Bronchial epithelial cell (primary cell): ENCODE measurements around the gene EML6. TPM values are rescaled to one million over a fixed set of nuclear protein-coding genes. Genes with fewer than 3 reads are reported as not detected.

Experiments used
- DNase-seq: peaks from one replicate; pipeline ENCODE4 v3.0.0-alpha.2; 2010; ENCODE audit warnings: low read depth
- FAIRE-seq: peaks from 2 replicates; lab custom pipeline; 2011; peaks lifted over from hg19 to GRCh38; lab: Jason Lieb, UNC
- H3K27me3 ChIP-seq: 2 replicates; pipeline ENCODE4 v1.5.1; 2011; ENCODE audit warnings: low read length; ENCODE audit not compliant: control insufficient read depth, insufficient read depth
- H3K36me3 ChIP-seq: 2 replicates; pipeline ENCODE4 v1.5.1; 2011; ENCODE audit warnings: low read length; ENCODE audit not compliant: control insufficient read depth, insufficient read depth
- H3K4me3 ChIP-seq: 2 replicates; pipeline ENCODE4 v1.5.1; 2011; ENCODE audit warnings: mild to moderate bottlenecking, low read depth, low read length, control low read depth
- total RNA-seq: library from RNA; depleted of rRNA; stranded (reverse); fragments of >200 nt; gene quantifications from 2 replicates; pipeline ENCODE4 v1.2.1, GENCODE V29; 2014
- TF ChIP-seq, protein P1 (sequence below): IDR thresholded peaks from 2 replicates; pipeline ENCODE4 v1.5.1; 2011; ENCODE audit warnings: mild to moderate bottlenecking, moderate library complexity, low read length, control low read depth, inconsistent platforms; ENCODE audit not compliant: insufficient read depth, severe bottlenecking

EML6 gene
- total RNA-seq, 1 donor from 2014 or later, result 0.53 TPM

DNA sequence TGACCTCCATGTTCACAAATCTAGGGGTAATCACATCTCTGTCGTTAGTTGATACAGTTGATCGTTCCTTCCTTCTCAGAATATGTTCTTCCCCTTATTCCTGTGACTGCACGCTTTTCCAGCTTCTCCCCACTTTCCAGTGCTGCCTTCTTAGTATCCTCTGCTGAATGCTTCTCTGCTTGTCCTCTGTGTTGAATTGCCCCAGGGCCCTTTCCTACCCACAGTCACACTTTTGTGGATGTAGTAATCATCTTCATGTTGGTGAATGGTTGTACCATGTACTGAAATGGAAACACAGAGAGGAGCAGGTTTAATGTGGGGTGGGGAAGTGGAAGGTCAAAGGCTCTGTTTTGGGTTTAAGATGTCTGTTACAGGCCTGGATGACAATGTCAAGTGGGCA lies 47.2 kb downstream of the EML6 start:
- Histone ChIP-seq H3K27me3 (no peaks in the 10 kb centered on the region), H3K36me3 (no peaks in the 10 kb centered on the region), H3K4me3 (no peak overlapping the region)
- TF ChIP-seq, protein P1, sequence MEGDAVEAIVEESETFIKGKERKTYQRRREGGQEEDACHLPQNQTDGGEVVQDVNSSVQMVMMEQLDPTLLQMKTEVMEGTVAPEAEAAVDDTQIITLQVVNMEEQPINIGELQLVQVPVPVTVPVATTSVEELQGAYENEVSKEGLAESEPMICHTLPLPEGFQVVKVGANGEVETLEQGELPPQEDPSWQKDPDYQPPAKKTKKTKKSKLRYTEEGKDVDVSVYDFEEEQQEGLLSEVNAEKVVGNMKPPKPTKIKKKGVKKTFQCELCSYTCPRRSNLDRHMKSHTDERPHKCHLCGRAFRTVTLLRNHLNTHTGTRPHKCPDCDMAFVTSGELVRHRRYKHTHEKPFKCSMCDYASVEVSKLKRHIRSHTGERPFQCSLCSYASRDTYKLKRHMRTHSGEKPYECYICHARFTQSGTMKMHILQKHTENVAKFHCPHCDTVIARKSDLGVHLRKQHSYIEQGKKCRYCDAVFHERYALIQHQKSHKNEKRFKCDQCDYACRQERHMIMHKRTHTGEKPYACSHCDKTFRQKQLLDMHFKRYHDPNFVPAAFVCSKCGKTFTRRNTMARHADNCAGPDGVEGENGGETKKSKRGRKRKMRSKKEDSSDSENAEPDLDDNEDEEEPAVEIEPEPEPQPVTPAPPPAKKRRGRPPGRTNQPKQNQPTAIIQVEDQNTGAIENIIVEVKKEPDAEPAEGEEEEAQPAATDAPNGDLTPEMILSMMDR, result no peak
- DNase-seq (peak; percentile 24), FAIRE-seq (no peak)

DNA sequence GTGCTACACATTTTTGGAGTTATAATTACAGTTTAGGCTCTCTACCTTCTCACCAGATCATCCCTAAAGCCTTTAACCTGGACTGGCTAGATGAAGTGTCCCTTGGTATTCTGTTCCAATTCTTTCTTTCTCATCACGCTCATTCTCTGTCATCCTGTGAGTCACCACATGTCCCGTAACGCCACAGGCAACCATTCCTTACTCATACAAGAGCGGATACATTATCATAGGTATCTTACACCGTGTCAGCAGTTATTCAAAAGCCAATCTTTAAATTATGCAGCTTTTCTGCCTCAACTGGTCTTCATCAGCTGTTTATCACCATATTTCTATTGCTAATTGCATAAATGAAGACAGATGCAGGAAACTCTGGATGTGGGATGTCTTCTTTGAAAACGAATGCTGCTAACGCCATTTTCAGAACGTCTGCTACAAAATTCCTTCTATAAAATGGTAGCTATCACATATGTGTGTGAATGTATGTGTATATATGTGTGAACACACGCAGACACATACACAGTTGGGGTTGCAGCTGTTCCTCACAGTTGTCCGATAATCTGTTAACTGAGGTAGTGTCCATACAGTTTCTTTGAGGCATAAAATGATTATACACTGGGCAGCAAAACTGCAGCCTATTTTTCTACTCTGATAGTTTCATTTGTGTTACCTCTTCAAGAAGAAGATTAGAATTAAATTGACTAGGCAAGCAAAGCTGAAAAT lies 47.9 kb downstream of the EML6 start:
- TF ChIP-seq, protein P1, result no peak
- Histone ChIP-seq H3K36me3 (no peaks in the 10 kb centered on the region), H3K27me3 (no peaks in the 10 kb centered on the region), H3K4me3 (no peak overlapping the region)
- peak; percentile 92 for DNase-seq
- peak; percentile 94 for FAIRE-seq

DNA sequence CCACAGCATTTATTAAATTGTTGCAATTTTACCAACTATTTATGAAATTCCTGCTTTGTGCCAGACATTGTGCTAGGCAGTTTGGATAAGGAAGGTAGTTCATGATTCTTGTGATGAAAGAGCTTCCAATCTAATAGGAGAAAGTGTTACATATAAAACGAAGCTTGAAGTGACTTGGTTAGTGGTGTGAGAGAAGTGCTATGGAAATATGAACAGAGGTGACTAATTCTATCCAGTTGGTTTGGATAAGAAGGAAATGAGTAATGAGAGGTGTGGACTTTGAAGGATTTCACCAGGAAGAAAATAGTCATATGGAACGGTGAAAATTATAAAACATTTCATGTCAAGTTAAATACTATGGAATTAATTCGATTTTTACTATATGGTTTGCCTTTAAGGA lies 48.6 kb downstream of the EML6 start:
- TF ChIP-seq, protein P1, result no peak
- H3K4me3 ChIP-seq, result no peak overlapping the region
- FAIRE-seq (no peak), DNase-seq (peak; percentile 96)
- H3K27me3 ChIP-seq, result no peaks in the 10 kb centered on the region
- H3K36me3 ChIP-seq, result no peaks in the 10 kb centered on the region

DNA sequence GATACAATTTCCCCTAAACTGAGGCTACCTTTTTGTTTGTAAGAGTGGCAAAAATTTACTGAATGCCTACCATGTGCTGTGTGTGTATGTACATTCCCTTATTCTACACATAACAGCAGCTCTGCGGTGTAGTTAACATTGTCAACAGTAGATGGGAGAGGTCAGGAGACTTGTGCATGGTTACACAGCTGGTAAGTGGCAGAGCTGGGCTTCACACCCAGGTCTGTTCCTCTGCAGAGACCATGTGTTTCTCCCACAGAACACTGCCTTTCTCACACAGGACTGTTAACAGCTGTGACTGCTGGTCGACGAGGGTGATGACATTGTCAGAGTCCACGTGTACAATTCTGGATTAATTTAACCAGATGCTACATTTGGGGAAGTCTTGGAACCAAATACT lies 49.1 kb downstream of the EML6 start:
- Histone ChIP-seq H3K27me3 (no peaks in the 10 kb centered on the region), H3K36me3 (no peaks in the 10 kb centered on the region), H3K4me3 (no peak overlapping the region)
- TF ChIP-seq, protein P1, result peak; percentile 5
- peak; percentile 43 for FAIRE-seq
- DNase-seq, result no peak

DNA sequence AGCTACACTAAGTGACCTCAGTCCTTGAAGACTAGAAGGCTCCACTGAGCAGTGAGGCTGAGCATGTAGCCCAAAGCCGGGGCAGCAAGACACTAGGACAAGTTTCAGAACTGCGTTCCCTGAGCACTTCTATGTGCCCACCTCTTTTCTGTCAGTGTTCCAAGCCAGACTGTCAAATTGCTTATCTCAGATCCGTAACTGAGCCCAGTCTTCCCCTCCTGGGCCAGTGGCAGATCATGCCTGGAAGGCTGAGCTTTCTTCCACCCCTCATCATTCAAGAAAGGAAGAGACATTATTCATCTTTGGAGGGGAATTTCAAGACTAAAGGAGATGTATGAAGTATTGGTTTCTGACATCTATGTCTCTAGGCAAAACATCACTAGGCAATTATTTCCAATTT lies 49.8 kb downstream of the EML6 start:
- TF ChIP-seq, protein P1, result no peak
- H3K36me3 ChIP-seq, result no peaks in the 10 kb centered on the region
- no peak overlapping the region for H3K4me3 ChIP-seq
- FAIRE-seq (no peak), DNase-seq (no peak)
- H3K27me3 ChIP-seq, result no peaks in the 10 kb centered on the region

DNA sequence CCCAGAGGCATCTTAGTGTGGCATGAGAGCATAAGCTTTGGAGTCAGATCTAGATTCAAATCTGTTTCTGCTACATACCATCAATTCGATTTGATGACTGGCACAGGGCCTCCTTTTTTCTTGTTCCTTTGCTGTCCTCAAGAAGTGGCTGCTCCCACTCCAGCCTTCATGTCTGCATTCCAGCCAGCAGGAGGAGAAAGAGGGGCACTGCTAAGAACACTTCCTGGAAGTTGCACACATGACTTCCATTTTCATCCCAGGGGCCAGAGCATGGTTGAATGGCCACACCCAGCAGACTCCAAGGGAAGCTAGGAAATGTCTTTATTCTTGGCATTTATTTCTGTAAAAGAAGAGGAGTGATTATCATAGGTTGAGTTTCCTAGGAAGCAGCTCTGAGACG lies 50.4 kb downstream of the EML6 start:
- Histone ChIP-seq H3K4me3 (no peak overlapping the region), H3K27me3 (no peaks in the 10 kb centered on the region), H3K36me3 (no peaks in the 10 kb centered on the region)
- TF ChIP-seq, protein P1, result no peak
- FAIRE-seq (no peak), DNase-seq (no peak)
